ENCODE data around the gene ACVR1C.

DNA sequence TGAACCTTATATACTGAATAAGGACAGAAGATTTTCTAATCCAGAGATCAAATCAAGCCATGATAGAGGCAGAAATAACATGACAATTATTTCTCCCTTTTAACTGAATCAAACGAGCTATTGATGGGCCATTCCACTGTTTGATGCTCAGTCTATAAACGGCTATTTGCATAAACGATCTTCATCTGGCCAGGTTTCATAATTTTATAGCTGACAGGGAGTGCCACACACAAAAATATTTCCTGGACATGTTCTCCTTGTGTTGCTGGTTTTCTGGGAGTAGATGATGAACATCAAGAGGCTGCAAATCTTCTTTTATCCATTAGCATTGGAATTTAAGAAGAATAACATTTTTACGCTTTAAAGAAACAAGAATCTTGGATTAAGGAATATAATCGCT is 63.1 kb downstream of the ACVR1C start:
- TF ChIP-seq, protein P1, sequence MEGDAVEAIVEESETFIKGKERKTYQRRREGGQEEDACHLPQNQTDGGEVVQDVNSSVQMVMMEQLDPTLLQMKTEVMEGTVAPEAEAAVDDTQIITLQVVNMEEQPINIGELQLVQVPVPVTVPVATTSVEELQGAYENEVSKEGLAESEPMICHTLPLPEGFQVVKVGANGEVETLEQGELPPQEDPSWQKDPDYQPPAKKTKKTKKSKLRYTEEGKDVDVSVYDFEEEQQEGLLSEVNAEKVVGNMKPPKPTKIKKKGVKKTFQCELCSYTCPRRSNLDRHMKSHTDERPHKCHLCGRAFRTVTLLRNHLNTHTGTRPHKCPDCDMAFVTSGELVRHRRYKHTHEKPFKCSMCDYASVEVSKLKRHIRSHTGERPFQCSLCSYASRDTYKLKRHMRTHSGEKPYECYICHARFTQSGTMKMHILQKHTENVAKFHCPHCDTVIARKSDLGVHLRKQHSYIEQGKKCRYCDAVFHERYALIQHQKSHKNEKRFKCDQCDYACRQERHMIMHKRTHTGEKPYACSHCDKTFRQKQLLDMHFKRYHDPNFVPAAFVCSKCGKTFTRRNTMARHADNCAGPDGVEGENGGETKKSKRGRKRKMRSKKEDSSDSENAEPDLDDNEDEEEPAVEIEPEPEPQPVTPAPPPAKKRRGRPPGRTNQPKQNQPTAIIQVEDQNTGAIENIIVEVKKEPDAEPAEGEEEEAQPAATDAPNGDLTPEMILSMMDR (IDR thresholded peaks at IDR 0.05): no peak
- no peak for TF ChIP-seq EP300 (IDR thresholded peaks at IDR 0.05)
